Activated naive CD4-positive, alpha-beta T cell treated with anti-CD3 and anti-CD28 coated beads for 36 hours (primary cell): ENCODE measurements around the gene ZPR1. TPM values are rescaled to one million over a fixed set of nuclear protein-coding genes. Genes with fewer than 3 reads are reported as not detected.

Experiments used
- CTCF ChIA-PET: fragments of 350-600 bp; sonication (Branson Sonifier 250); formaldehyde crosslinking; loops from one replicate; lab custom pipeline; 2021; ENCODE audit warnings: antibody characterized with exemption; lab: Charles Lee
- DNase-seq: peaks from one replicate; pipeline ENCODE4 v3.0.0-alpha.2; 2020
- H3K27ac Mint-ChIP-seq: one replicate; pipeline ENCODE4 v1.8.0; 2021; ENCODE audit warnings: mild to moderate bottlenecking, mixed read lengths
- H3K27me3 Mint-ChIP-seq: one replicate; pipeline ENCODE4 v1.8.0; 2021; ENCODE audit warnings: low read depth, mixed read lengths
- H3K36me3 Mint-ChIP-seq: one replicate; pipeline ENCODE4 v1.8.0; 2021; ENCODE audit warnings: low read depth, mixed read lengths
- H3K4me1 Mint-ChIP-seq: one replicate; pipeline ENCODE4 v1.8.0; 2021; ENCODE audit warnings: low read depth, mixed read lengths
- H3K4me3 Mint-ChIP-seq: one replicate; pipeline ENCODE4 v1.8.0; 2021; ENCODE audit warnings: mild to moderate bottlenecking, moderate library complexity, mixed read lengths
- H3K9me3 Mint-ChIP-seq: one replicate; pipeline ENCODE4 v1.8.0; 2021; ENCODE audit warnings: mixed read lengths
- intact Hi-C: fragments of 100-400 bp; cut with micrococcal nuclease; formaldehyde crosslinking; loops from one replicate; pipeline ENCODE4 v1.15.1; 2023
- total RNA-seq, 2 experiments: library from RNA; stranded (reverse); gene quantifications; one replicate each; pipeline ENCODE4 v1.2.3, GENCODE V29; 2021

The ZPR1 gene
- total RNA-seq, 2 experiments from 2014 or later, result 87.2 to 87.8 TPM

- Mint-ChIP-seq H3K4me1 (peaks cover 30% of the 10 kb centered on the region), H3K27me3 (no peaks in the 10 kb centered on the region), H3K27ac (no peak overlapping the region), H3K9me3 (no peaks in the 10 kb centered on the region), H3K36me3 (peaks cover 18% of the 10 kb centered on the region), H3K4me3 (no peak overlapping the region)
- intact Hi-C loops, result loop anchor here (1.0 kb wide), 2 partner anchors 46 to 316 kb away; no protein-coding TSS in a partner anchor
- CTCF ChIA-PET, result interaction anchor here (0.6 to 10.2 kb wide), 31 partner anchors 9 to 437 kb away, joined by 3 to 134 read pairs (median 4); partner anchors contain the start of genes APOA1 and SIK3
- DNase-seq, result no peak
Observed at GRCh38 chr11:116790167-116791001, 2.6 kb upstream of the ZPR1 start.

GRCh38 chr11:116788975-116789374 lies 1.2 kb upstream of the ZPR1 start:
- Mint-ChIP-seq H3K9me3 (no peaks in the 10 kb centered on the region), H3K4me3 (peak overlapping the region; percentile 92), H3K27ac (no peak overlapping the region), H3K27me3 (no peaks in the 10 kb centered on the region), H3K36me3 (peaks cover 31% of the 10 kb centered on the region), H3K4me1 (peaks cover 43% of the 10 kb centered on the region)
- CTCF ChIA-PET, result interaction anchor here (2.9 to 10.2 kb wide), 3 partner anchors 11 to 318 kb away, joined by 10 to 134 read pairs (median 60); partner anchors contain the start of gene APOA1
- intact Hi-C loops, result loop anchor here (1.0 to 5.0 kb wide), 4 partner anchors 16 to 442 kb away; partner anchors contain the start of gene SIK3
- no peak for DNase-seq

- DNase-seq, result no peak
- Mint-ChIP-seq H3K4me1 (peaks cover 45% of the 10 kb centered on the region), H3K36me3 (peaks cover 31% of the 10 kb centered on the region), H3K9me3 (no peaks in the 10 kb centered on the region), H3K27ac (peak overlapping the region; percentile 17), H3K27me3 (no peaks in the 10 kb centered on the region), H3K4me3 (peak overlapping the region; percentile 92)
- CTCF ChIA-PET, result interaction anchor here (0.6 to 10.2 kb wide), 4 partner anchors 24 to 317 kb away, joined by 3 to 134 read pairs (median 9); partner anchors contain the start of gene APOA1
- intact Hi-C loops, result loop anchor here (1.0 to 5.0 kb wide), 4 partner anchors 15 to 442 kb away; partner anchors contain the start of gene SIK3
Observed at GRCh38 chr11:116788534-116788933, 711 bp upstream of the ZPR1 start.

GRCh38 chr11:116787436-116787785 lies 412 bp downstream of the ZPR1 start:
- peaks cover 56% of the 10 kb centered on the region for H3K4me1 Mint-ChIP-seq
- no peaks in the 10 kb centered on the region for H3K9me3 Mint-ChIP-seq
- no peak for DNase-seq
- no peaks in the 10 kb centered on the region for H3K27me3 Mint-ChIP-seq
- H3K36me3 Mint-ChIP-seq, result peaks cover 41% of the 10 kb centered on the region
- CTCF ChIA-PET, result interaction anchor here (0.6 to 10.2 kb wide), 8 partner anchors 14 to 388 kb away, joined by 3 to 134 read pairs (median 4); partner anchors contain the start of genes APOA1 and BUD13
- intact Hi-C loops, result loop anchor here (5.0 kb wide), 1 partner anchor 310 kb away; the partner anchor contains the start of gene SIK3
- peak overlapping the region; percentile 55 for H3K27ac Mint-ChIP-seq
- peak overlapping the region; percentile 92 for H3K4me3 Mint-ChIP-seq

- intact Hi-C loops, result loop anchor here (5.0 kb wide), 1 partner anchor 310 kb away; the partner anchor contains the start of gene SIK3
- Mint-ChIP-seq H3K9me3 (no peaks in the 10 kb centered on the region), H3K27me3 (no peaks in the 10 kb centered on the region), H3K27ac (peak overlapping the region; percentile 55), H3K4me1 (peaks cover 61% of the 10 kb centered on the region), H3K4me3 (peak overlapping the region; percentile 92), H3K36me3 (peaks cover 45% of the 10 kb centered on the region)
- DNase-seq, result no peak
- CTCF ChIA-PET, result interaction anchor here (0.6 to 10.2 kb wide), 8 partner anchors 14 to 389 kb away, joined by 3 to 134 read pairs (median 4); partner anchors contain the start of genes APOA1 and BUD13
Observed at GRCh38 chr11:116786966-116787365, 857 bp downstream of the ZPR1 start.

GRCh38 chr11:116786326-116786725 lies 1.5 kb downstream of the ZPR1 start:
- Mint-ChIP-seq H3K9me3 (no peaks in the 10 kb centered on the region), H3K4me1 (peaks cover 60% of the 10 kb centered on the region), H3K27me3 (no peaks in the 10 kb centered on the region), H3K4me3 (peak overlapping the region; percentile 92), H3K36me3 (peaks cover 50% of the 10 kb centered on the region), H3K27ac (no peak overlapping the region)
- CTCF ChIA-PET, result interaction anchor here (0.7 to 10.2 kb wide), 6 partner anchors 13 to 313 kb away, joined by 3 to 134 read pairs (median 4); partner anchors contain the start of genes APOA1 and BUD13
- no peak for DNase-seq
- intact Hi-C loops, result loop anchor here (5.0 kb wide), 1 partner anchor 311 kb away; the partner anchor contains the start of gene SIK3

GRCh38 chr11:116782728-116783127 lies 5.1 kb downstream of the ZPR1 start:
- no peaks in the 10 kb centered on the region for H3K27me3 Mint-ChIP-seq
- H3K36me3 Mint-ChIP-seq, result peaks cover 73% of the 10 kb centered on the region
- H3K9me3 Mint-ChIP-seq, result no peaks in the 10 kb centered on the region
- CTCF ChIA-PET, result interaction anchor here (0.9 to 2.7 kb wide), 4 partner anchors 10 to 323 kb away, joined by 3 to 11 read pairs (median 6); partner anchors contain the start of gene APOA5
- no peak for DNase-seq
- peaks cover 84% of the 10 kb centered on the region for H3K4me1 Mint-ChIP-seq
- peak overlapping the region; percentile 71 for H3K27ac Mint-ChIP-seq
- intact Hi-C loops, result no loop called here
- H3K4me3 Mint-ChIP-seq, result no peak overlapping the region

- Mint-ChIP-seq H3K4me1 (peaks cover 76% of the 10 kb centered on the region), H3K27ac (peak overlapping the region; percentile 73), H3K27me3 (no peaks in the 10 kb centered on the region), H3K36me3 (peaks cover 56% of the 10 kb centered on the region), H3K9me3 (no peaks in the 10 kb centered on the region), H3K4me3 (no peak overlapping the region)
- DNase-seq, result no peak
- intact Hi-C loops, result loop anchor here (10.0 kb wide), 1 partner anchor 1036 kb away; no protein-coding TSS in a partner anchor
- CTCF ChIA-PET, result no interaction called here
Observed at GRCh38 chr11:116778556-116778955, 9.3 kb downstream of the ZPR1 start.

- Mint-ChIP-seq H3K36me3 (peaks cover 43% of the 10 kb centered on the region), H3K9me3 (no peaks in the 10 kb centered on the region), H3K4me1 (peaks cover 62% of the 10 kb centered on the region), H3K27ac (peak overlapping the region; percentile 79), H3K27me3 (no peaks in the 10 kb centered on the region), H3K4me3 (no peak overlapping the region)
- intact Hi-C loops, result loop anchor here (10.0 kb wide), 1 partner anchor 1038 kb away; no protein-coding TSS in a partner anchor
- DNase-seq, result no peak
- CTCF ChIA-PET, result no interaction called here
Observed at GRCh38 chr11:116777056-116777455, 10.8 kb downstream of the ZPR1 start.

GRCh38 chr11:116776522-116776984 lies 11.3 kb downstream of the ZPR1 start:
- peaks cover 66% of the 10 kb centered on the region for H3K4me1 Mint-ChIP-seq
- H3K27me3 Mint-ChIP-seq, result no peaks in the 10 kb centered on the region
- no peak for DNase-seq
- CTCF ChIA-PET, result no interaction called here
- peak overlapping the region; percentile 79 for H3K27ac Mint-ChIP-seq
- no peaks in the 10 kb centered on the region for H3K9me3 Mint-ChIP-seq
- H3K4me3 Mint-ChIP-seq, result no peak overlapping the region
- peaks cover 40% of the 10 kb centered on the region for H3K36me3 Mint-ChIP-seq
- intact Hi-C loops, result loop anchor here (10.0 kb wide), 1 partner anchor 1038 kb away; no protein-coding TSS in a partner anchor

GRCh38 chr11:116775975-116776374 lies 11.8 kb downstream of the ZPR1 start:
- Mint-ChIP-seq H3K27ac (peak overlapping the region; percentile 79), H3K36me3 (peaks cover 34% of the 10 kb centered on the region), H3K27me3 (no peaks in the 10 kb centered on the region), H3K9me3 (no peaks in the 10 kb centered on the region), H3K4me3 (no peak overlapping the region), H3K4me1 (peaks cover 67% of the 10 kb centered on the region)
- CTCF ChIA-PET, result interaction anchor here (0.7 kb wide), 1 partner anchor 78 kb away, joined by 4 read pairs; no protein-coding TSS in a partner anchor
- no peak for DNase-seq
- intact Hi-C loops, result loop anchor here (10.0 kb wide), 1 partner anchor 1039 kb away; no protein-coding TSS in a partner anchor
